Adrenal gland (tissue), 5 donors: ENCODE data around the gene MCM7.

Source experiments
- POLR2A ChIP-seq, 2 donors: fragments of 450-650 bp; IDR thresholded peaks; one replicate each; pipeline ENCODE4 v1.6.1; 2017; ENCODE audit warnings: antibody characterized with exemption in 2 of 2, mild to moderate bottlenecking in 2 of 2, moderate library complexity in 1 of 2
- TF ChIP-seq, protein P1 (sequence below), 6 experiments: fragments of 450-650 bp in 4 of 6; fragments of 200-600 bp in 2 of 6; sonication (generic) in 1 of 6; IDR thresholded peaks; 1 replicate in 5 of 6; 2 replicates in 1 of 6; pipeline versions ENCODE4 v1.5.1 to v1.8.0; 2016 to 2021; ENCODE audit warnings: antibody characterized with exemption in 6 of 6, mild to moderate bottlenecking in 2 of 6, moderate library complexity in 1 of 6
- donor health status: DM: no; HTN: no; CAD: no.

DNA sequence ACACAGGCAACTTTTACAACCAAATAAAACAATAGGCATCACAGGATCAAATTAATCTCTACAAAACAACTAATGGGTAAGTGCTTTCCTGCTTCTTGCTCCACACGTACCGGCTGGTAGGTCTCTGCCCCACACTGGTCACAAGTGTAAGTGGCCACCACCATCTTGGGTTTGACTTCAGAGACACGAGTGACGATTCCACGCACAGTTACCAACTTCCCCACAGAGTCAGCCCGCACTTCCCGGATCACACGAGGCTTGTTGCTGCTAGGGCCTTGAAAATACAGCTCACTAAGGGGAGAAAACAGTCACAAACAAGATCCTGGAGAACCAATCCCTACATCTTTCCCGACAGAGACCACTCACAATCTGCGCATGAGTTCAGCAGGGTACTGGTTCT is 2.3 kb downstream of the MCM7 start:
- TF ChIP-seq POLR2A (IDR thresholded peaks at IDR 0.05), result no peak
- TF ChIP-seq, protein P1, sequence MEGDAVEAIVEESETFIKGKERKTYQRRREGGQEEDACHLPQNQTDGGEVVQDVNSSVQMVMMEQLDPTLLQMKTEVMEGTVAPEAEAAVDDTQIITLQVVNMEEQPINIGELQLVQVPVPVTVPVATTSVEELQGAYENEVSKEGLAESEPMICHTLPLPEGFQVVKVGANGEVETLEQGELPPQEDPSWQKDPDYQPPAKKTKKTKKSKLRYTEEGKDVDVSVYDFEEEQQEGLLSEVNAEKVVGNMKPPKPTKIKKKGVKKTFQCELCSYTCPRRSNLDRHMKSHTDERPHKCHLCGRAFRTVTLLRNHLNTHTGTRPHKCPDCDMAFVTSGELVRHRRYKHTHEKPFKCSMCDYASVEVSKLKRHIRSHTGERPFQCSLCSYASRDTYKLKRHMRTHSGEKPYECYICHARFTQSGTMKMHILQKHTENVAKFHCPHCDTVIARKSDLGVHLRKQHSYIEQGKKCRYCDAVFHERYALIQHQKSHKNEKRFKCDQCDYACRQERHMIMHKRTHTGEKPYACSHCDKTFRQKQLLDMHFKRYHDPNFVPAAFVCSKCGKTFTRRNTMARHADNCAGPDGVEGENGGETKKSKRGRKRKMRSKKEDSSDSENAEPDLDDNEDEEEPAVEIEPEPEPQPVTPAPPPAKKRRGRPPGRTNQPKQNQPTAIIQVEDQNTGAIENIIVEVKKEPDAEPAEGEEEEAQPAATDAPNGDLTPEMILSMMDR (IDR thresholded peaks at IDR 0.05), result no peak
